Left kidney (tissue), 2 donors: ENCODE measurements around the gene KLF6. TPM values are rescaled to one million over a fixed set of nuclear protein-coding genes. Genes with fewer than 3 reads are reported as not detected.

Experiments used
- DNase-seq: peaks from one replicate; pipeline ENCODE4 v3.0.0-alpha.2; 2013
- polyA plus RNA-seq: library from polyadenylated mRNA; unstranded; fragments of 120-200 nt; gene quantifications from one replicate; pipeline ENCODE4 v1.2.1, GENCODE V29; 2013; ENCODE audit not compliant: insufficient read length

The KLF6 gene
- polyA plus RNA-seq, 1 donor = 55.3 TPM

GRCh38 chr10:3757638-3758490 is 27.1 kb downstream of the KLF6 start:
- no peak for DNase-seq

GRCh38 chr10:3757250-3757637 is 27.8 kb downstream of the KLF6 start:
- no peak for DNase-seq

GRCh38 chr10:3756360-3756740 is 28.7 kb downstream of the KLF6 start:
- DNase-seq = no peak

GRCh38 chr10:3755440-3756359 is 29.3 kb downstream of the KLF6 start:
- DNase-seq = no peak

GRCh38 chr10:3754727-3755439 is 30.1 kb downstream of the KLF6 start:
- no peak for DNase-seq

- no peak for DNase-seq
Observed at GRCh38 chr10:3750854-3751253, 34.2 kb downstream of the KLF6 start.

GRCh38 chr10:3750006-3750816 is 34.8 kb downstream of the KLF6 start:
- DNase-seq = no peak

GRCh38 chr10:3749600-3749999 is 35.4 kb downstream of the KLF6 start:
- DNase-seq = no peak

GRCh38 chr10:3749011-3749410 is 36.0 kb downstream of the KLF6 start:
- no peak for DNase-seq

GRCh38 chr10:3748484-3748883 is 36.5 kb downstream of the KLF6 start:
- no peak for DNase-seq

GRCh38 chr10:3747984-3748383 is 37.0 kb downstream of the KLF6 start:
- DNase-seq = no peak

- no peak for DNase-seq
Observed at GRCh38 chr10:3747248-3747960, 37.6 kb downstream of the KLF6 start.

GRCh38 chr10:3746634-3747033 is 38.4 kb downstream of the KLF6 start:
- DNase-seq = no peak

- no peak for DNase-seq
Observed at GRCh38 chr10:3745521-3745920, 39.5 kb downstream of the KLF6 start.

- no peak for DNase-seq
Observed at GRCh38 chr10:3741688-3742461, 43.1 kb downstream of the KLF6 start.

GRCh38 chr10:3740157-3740871 is 44.7 kb downstream of the KLF6 start:
- DNase-seq = no peak

- DNase-seq = no peak
Observed at GRCh38 chr10:3738855-3739350, 46.1 kb downstream of the KLF6 start.

GRCh38 chr10:3737864-3738263 is 47.1 kb downstream of the KLF6 start:
- no peak for DNase-seq

GRCh38 chr10:3735175-3735574 is 49.8 kb downstream of the KLF6 start:
- no peak for DNase-seq
